ENCODE measurements around the gene LMNB1.
"Not testable (repeated sequence)": the region's sequence is repeated elsewhere in the genome, so short reads cannot be mapped to it uniquely, and the experiment has no call there.

GRCh38 chr5:126793648-126794047, 16.7 kb downstream of the LMNB1 start:
- TF ChIP-seq POLR2AphosphoS5 (IDR thresholded peaks at IDR 0.05; ENCODE audit: borderline replicate concordance, low read depth, low read length); EZH2 (IDR thresholded peaks at IDR 0.05); FOXP2 (optimal IDR thresholded peaks at IDR 0.05; ENCODE audit: control extremely low read depth, extremely low read length, insufficient read depth): not testable (repeated sequence)
